Epithelial cell of proximal tubule (primary cell): ENCODE data around the gene ARID2. TPM values are rescaled to one million over a fixed set of nuclear protein-coding genes. Genes with fewer than 3 reads are reported as not detected.

ENCODE experiments used
- DNase-seq: peaks from one replicate; pipeline ENCODE4 v3.0.0-alpha.2; 2011; ENCODE audit warnings: low read depth
- H3K4me3 ChIP-seq: 2 replicates; pipeline ENCODE4 v1.5.1; 2011; ENCODE audit warnings: low read depth, mild to moderate bottlenecking, low read length
- total RNA-seq: library from RNA; depleted of rRNA; stranded (reverse); fragments of >200 nt; gene quantifications from 2 replicates; pipeline ENCODE4 v1.2.3, GENCODE V29; 2015
- TF ChIP-seq, protein P1 (sequence below): conservative IDR thresholded peaks from 2 replicates; pipeline ENCODE4 v1.5.1; 2012; ENCODE audit warnings: low read depth, mild to moderate bottlenecking, low read length

The ARID2 gene
- total RNA-seq, 1 donor from 2014 or later: 9.6 TPM

DNA sequence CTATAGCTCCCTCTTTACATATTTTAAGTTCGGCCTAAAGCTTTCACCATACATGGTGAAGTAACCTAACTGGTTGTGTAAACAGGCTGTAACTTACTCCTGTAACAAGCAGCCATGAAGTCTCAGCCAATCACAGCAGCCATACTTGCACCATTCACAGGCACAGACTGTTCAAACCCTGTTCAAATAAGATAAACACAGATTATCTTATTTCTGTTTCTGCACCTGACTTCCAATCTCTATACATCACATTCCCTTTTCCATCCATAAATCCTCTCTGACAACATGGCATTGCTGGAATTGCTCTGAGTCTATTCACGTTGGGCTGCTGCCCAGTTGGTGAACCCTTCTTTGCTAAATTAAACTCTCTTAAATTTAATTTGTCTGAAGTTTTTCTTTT is 34.5 kb upstream of the ARID2 start:
- TF ChIP-seq, protein P1, sequence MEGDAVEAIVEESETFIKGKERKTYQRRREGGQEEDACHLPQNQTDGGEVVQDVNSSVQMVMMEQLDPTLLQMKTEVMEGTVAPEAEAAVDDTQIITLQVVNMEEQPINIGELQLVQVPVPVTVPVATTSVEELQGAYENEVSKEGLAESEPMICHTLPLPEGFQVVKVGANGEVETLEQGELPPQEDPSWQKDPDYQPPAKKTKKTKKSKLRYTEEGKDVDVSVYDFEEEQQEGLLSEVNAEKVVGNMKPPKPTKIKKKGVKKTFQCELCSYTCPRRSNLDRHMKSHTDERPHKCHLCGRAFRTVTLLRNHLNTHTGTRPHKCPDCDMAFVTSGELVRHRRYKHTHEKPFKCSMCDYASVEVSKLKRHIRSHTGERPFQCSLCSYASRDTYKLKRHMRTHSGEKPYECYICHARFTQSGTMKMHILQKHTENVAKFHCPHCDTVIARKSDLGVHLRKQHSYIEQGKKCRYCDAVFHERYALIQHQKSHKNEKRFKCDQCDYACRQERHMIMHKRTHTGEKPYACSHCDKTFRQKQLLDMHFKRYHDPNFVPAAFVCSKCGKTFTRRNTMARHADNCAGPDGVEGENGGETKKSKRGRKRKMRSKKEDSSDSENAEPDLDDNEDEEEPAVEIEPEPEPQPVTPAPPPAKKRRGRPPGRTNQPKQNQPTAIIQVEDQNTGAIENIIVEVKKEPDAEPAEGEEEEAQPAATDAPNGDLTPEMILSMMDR: no peak
- no peak for DNase-seq
- no peak overlapping the region for H3K4me3 ChIP-seq

DNA sequence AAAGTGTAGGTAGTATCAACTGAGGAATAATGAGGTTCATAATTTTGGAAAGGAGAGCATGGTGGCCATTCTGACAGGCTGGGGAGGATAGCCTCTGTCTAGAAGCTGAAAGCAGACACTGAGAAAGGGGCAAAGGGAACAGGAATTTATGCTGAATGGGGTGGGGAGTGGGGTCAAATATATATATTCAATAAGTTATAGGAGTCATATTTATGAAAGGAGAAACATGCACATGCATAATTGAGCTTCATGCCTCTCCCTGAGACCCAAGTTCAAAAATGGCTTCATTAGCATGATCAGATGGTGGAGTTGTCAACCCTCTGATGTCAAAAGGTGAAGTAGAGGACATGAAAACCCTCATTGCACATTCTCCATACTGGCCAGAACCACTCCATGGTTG is 33.9 kb upstream of the ARID2 start:
- H3K4me3 ChIP-seq: no peak overlapping the region
- DNase-seq: no peak
- TF ChIP-seq, protein P1: no peak

DNA sequence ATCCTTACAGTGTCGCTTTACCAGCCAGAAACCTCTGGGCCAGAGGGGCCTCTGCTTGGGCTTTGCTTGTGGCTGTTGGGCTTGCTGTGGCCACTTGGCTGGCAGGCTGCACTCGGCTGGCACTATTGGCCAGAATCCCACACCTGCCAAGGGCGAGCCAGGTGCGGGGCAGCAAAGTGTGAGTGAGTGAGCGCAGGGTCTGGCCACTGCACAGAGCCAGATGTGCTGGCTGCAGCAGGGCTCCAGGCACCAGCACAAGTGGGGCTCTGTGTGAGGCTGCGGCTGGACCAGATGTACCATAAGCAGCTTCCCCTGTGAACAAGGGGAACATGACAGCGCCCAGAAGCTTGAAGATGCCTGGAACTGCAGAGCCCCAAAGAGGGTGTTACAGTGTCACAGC is 33.5 kb upstream of the ARID2 start:
- TF ChIP-seq, protein P1: no peak
- DNase-seq: no peak
- no peak overlapping the region for H3K4me3 ChIP-seq

DNA sequence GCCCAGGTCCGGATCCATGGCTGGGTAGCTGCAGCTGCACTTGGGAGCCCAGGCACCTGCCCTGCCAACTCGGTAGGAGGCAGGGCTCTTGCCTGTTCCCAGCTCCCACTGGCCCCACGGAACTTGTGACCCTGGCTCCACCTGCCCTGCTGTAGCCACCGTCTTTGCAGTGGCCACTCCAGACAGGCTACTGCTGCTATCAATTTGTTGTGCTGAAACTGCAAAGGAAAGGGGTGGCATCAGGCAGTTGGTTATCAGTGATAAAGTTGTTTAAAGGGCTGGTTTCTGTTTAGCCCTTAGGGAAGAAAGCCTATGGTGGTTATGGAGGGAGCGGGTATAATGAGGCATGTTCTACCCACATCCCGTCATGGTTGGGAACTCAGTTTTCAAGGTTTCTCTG is 32.1 kb upstream of the ARID2 start:
- TF ChIP-seq, protein P1: no peak
- H3K4me3 ChIP-seq: no peak overlapping the region
- DNase-seq: no peak

DNA sequence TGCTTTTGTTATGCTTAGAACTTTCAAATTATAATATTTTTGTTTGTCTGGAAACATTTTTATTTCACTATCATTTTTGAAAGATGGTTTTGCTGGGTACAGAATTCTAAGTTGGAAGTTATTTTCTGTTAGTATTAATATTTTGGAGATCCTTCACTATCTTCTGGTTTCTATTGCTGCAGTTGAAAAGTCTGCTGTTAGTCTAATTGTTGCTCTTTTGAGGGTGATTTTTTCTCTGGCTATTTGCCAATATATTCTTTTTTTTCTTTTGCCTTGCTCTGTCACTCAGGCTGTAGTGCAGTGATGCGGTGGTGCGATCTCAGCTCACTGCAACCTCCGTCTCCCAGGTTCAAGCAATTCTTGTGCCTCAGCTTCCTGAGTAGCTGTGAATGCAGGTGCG is 28.2 kb upstream of the ARID2 start:
- H3K4me3 ChIP-seq: no peak overlapping the region
- TF ChIP-seq, protein P1: no peak
- DNase-seq: no peak

DNA sequence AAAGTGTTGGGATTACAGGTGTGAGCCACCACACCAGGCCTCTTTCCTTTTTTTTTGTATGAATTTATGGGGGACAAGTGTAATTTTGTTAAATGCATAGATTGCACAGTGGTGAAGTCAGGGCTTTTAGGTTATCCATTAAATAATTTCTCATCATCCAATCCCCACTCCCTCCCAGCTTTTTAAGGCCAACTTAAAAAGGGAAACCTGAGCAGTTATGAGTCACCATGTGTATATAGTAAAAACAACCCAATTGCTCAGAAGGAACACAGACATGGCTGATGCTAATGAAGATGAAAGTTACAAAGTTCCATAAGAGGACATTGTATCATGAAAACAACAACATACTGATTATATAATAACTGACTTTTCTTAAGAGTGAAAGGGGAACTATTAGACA is 25.6 kb upstream of the ARID2 start:
- H3K4me3 ChIP-seq: no peak overlapping the region
- TF ChIP-seq, protein P1: no peak
- DNase-seq: no peak

DNA sequence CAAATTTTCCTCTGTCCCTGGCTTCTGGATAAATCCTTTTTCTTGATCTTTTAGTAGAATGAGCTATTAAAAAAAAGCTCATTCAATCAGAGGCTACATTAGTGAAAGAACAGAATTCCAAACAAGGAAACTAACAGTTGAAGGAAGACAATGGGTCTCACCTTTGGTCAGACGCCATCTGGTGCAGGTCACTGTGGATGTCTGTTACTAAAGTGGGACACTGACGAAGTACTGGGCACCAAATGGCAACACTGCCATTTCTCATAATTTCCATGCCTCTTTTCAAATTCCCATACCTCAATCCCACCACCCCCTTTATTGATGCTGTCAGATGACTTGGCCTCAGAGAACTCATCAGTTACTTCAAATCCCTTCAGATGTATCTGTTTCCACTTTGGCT is 24.5 kb upstream of the ARID2 start:
- no peak for DNase-seq
- no peak overlapping the region for H3K4me3 ChIP-seq
- TF ChIP-seq, protein P1: no peak
